Activated CD4-positive, alpha-beta T cell treated with anti-CD3 and anti-CD28 coated beads, Interleukin-2, amount 10 ng/mL, durations not matched to agents 24 days and 14 days (primary cell): Measurements from ENCODE around the gene FAM131A. TPM values are rescaled to one million over a fixed set of nuclear protein-coding genes. Genes with fewer than 3 reads are reported as not detected.

Experiments
- DNase-seq: peaks from one replicate; pipeline ENCODE4 v3.0.0; 2022
- H3K27ac Mint-ChIP-seq: one replicate; pipeline ENCODE4 v1.8.0; 2022; ENCODE audit warnings: mild to moderate bottlenecking, mixed read lengths
- H3K27me3 Mint-ChIP-seq: one replicate; pipeline ENCODE4 v1.8.0; 2022; ENCODE audit warnings: mixed read lengths
- H3K36me3 Mint-ChIP-seq: one replicate; pipeline ENCODE4 v1.8.0; 2022; ENCODE audit warnings: low read depth, mild to moderate bottlenecking, mixed read lengths
- H3K4me1 Mint-ChIP-seq: one replicate; pipeline ENCODE4 v1.8.0; 2021; ENCODE audit warnings: mixed read lengths
- H3K4me3 Mint-ChIP-seq: one replicate; pipeline ENCODE4 v1.8.0; 2022; ENCODE audit warnings: mild to moderate bottlenecking, moderate library complexity, mixed read lengths
- H3K9me3 Mint-ChIP-seq: one replicate; pipeline ENCODE4 v1.8.0; 2021; ENCODE audit warnings: mixed read lengths
- intact Hi-C: fragments of 100-400 bp; cut with micrococcal nuclease; formaldehyde crosslinking; loops from one replicate; pipeline ENCODE4 v1.15.1; 2023
- total RNA-seq: library from RNA; stranded (reverse); gene quantifications from 2 replicates; pipeline ENCODE4 v1.2.3, GENCODE V29; 2022

The FAM131A gene
- 8.6 and 8.7 TPM in 2 replicates for total RNA-seq

GRCh38 chr3:184337399-184337714, at the start of gene FAM131A:
Gene FAM131A, plus strand, starts transcription at chr3:184337600. Its CDS starts 31 bp downstream, at chr3:184337631.
- Mint-ChIP-seq H3K27ac (peak within 1 kb of the TSS; percentile 86), H3K27me3 (no peaks in the 10 kb centered on the region), H3K9me3 (no peaks in the 10 kb centered on the region), H3K4me3 (peak within 1 kb of the TSS; percentile 89), H3K4me1 (peaks cover 61% of the 10 kb centered on the region), H3K36me3 (peaks cover 33% of the 10 kb centered on the region)
- intact Hi-C loops, result no loop called here
- no peak for DNase-seq

GRCh38 chr3:184289426-184289938, 47.9 kb upstream of the FAM131A start:
- Mint-ChIP-seq H3K36me3 (no peaks in the 10 kb centered on the region), H3K27me3 (peaks cover 15% of the 10 kb centered on the region), H3K4me1 (peaks cover 5% of the 10 kb centered on the region), H3K9me3 (no peaks in the 10 kb centered on the region), H3K4me3 (no peak overlapping the region), H3K27ac (no peak overlapping the region)
- intact Hi-C loops, result loop anchor here (1.0 to 5.0 kb wide), 4 partner anchors 41 to 394 kb away; partner anchors contain the start of genes ALG3 and EEF1AKMT4
- DNase-seq, result peak; percentile 89

GRCh38 chr3:184290331-184290730, 47.1 kb upstream of the FAM131A start:
- peaks cover 19% of the 10 kb centered on the region for H3K27me3 Mint-ChIP-seq
- no peak overlapping the region for H3K4me3 Mint-ChIP-seq
- no peaks in the 10 kb centered on the region for H3K9me3 Mint-ChIP-seq
- H3K4me1 Mint-ChIP-seq, result peaks cover 5% of the 10 kb centered on the region
- intact Hi-C loops, result no loop called here
- H3K27ac Mint-ChIP-seq, result no peak overlapping the region
- no peak for DNase-seq
- no peaks in the 10 kb centered on the region for H3K36me3 Mint-ChIP-seq

- H3K9me3 Mint-ChIP-seq, result no peaks in the 10 kb centered on the region
- H3K36me3 Mint-ChIP-seq, result no peaks in the 10 kb centered on the region
- H3K27me3 Mint-ChIP-seq, result peaks cover 14% of the 10 kb centered on the region
- H3K4me1 Mint-ChIP-seq, result peaks cover 5% of the 10 kb centered on the region
- no peak overlapping the region for H3K4me3 Mint-ChIP-seq
- H3K27ac Mint-ChIP-seq, result no peak overlapping the region
- no peak for DNase-seq
- intact Hi-C loops, result no loop called here
Observed at GRCh38 chr3:184291044-184291737, 46.2 kb upstream of the FAM131A start.

GRCh38 chr3:184291738-184292445, 45.5 kb upstream of the FAM131A start:
- Mint-ChIP-seq H3K4me3 (no peak overlapping the region), H3K36me3 (no peaks in the 10 kb centered on the region), H3K4me1 (peaks cover 5% of the 10 kb centered on the region), H3K9me3 (no peaks in the 10 kb centered on the region), H3K27me3 (peaks cover 13% of the 10 kb centered on the region), H3K27ac (no peak overlapping the region)
- DNase-seq, result no peak
- intact Hi-C loops, result no loop called here

- DNase-seq, result no peak
- intact Hi-C loops, result no loop called here
- H3K27ac Mint-ChIP-seq, result no peak overlapping the region
- no peaks in the 10 kb centered on the region for H3K9me3 Mint-ChIP-seq
- peaks cover 14% of the 10 kb centered on the region for H3K36me3 Mint-ChIP-seq
- H3K4me3 Mint-ChIP-seq, result no peak overlapping the region
- peaks cover 18% of the 10 kb centered on the region for H3K4me1 Mint-ChIP-seq
- peaks cover 7% of the 10 kb centered on the region for H3K27me3 Mint-ChIP-seq
Observed at GRCh38 chr3:184295771-184296170, 41.6 kb upstream of the FAM131A start.

- peaks cover 7% of the 10 kb centered on the region for H3K27me3 Mint-ChIP-seq
- H3K27ac Mint-ChIP-seq, result no peak overlapping the region
- H3K4me1 Mint-ChIP-seq, result peaks cover 18% of the 10 kb centered on the region
- H3K9me3 Mint-ChIP-seq, result no peaks in the 10 kb centered on the region
- intact Hi-C loops, result no loop called here
- peak overlapping the region; percentile 99 for H3K4me3 Mint-ChIP-seq
- no peak for DNase-seq
- peaks cover 21% of the 10 kb centered on the region for H3K36me3 Mint-ChIP-seq
Observed at GRCh38 chr3:184296616-184297015, 40.8 kb upstream of the FAM131A start.

GRCh38 chr3:184298759-184299487, 38.5 kb upstream of the FAM131A start, which contains the start of gene PSMD2:
Gene PSMD2, plus strand, starts transcription at chr3:184299241. Its CDS starts 26 bp downstream, at chr3:184299267.
- Mint-ChIP-seq H3K4me1 (peaks cover 20% of the 10 kb centered on the region), H3K27me3 (peaks cover 6% of the 10 kb centered on the region), H3K27ac (peak within 1 kb of the TSS; percentile 90), H3K9me3 (no peaks in the 10 kb centered on the region), H3K36me3 (peaks cover 44% of the 10 kb centered on the region), H3K4me3 (peak within 1 kb of the TSS; percentile 99)
- intact Hi-C loops, result loop anchor here (1.0 to 2.0 kb wide), 7 partner anchors 15 to 282 kb away; partner anchors contain the start of genes ABCC5, ABCF3, AP2M1 and EEF1AKMT4
- peak; percentile 98 for DNase-seq

- Mint-ChIP-seq H3K4me1 (peaks cover 20% of the 10 kb centered on the region), H3K27ac (peak overlapping the region; percentile 90), H3K4me3 (peak overlapping the region; percentile 99), H3K9me3 (no peaks in the 10 kb centered on the region), H3K27me3 (peaks cover 3% of the 10 kb centered on the region), H3K36me3 (peaks cover 52% of the 10 kb centered on the region)
- no peak for DNase-seq
- intact Hi-C loops, result loop anchor here (1.0 to 2.0 kb wide), 7 partner anchors 15 to 282 kb away; partner anchors contain the start of genes ABCC5, ABCF3, AP2M1 and EEF1AKMT4
Observed at GRCh38 chr3:184299488-184300377, 37.7 kb upstream of the FAM131A start.

- H3K4me3 Mint-ChIP-seq, result peak overlapping the region; percentile 99
- no peak overlapping the region for H3K27ac Mint-ChIP-seq
- H3K36me3 Mint-ChIP-seq, result peaks cover 54% of the 10 kb centered on the region
- DNase-seq, result no peak
- H3K4me1 Mint-ChIP-seq, result peaks cover 20% of the 10 kb centered on the region
- no peaks in the 10 kb centered on the region for H3K9me3 Mint-ChIP-seq
- H3K27me3 Mint-ChIP-seq, result peaks cover 1% of the 10 kb centered on the region
- intact Hi-C loops, result no loop called here
Observed at GRCh38 chr3:184300378-184300720, 37.1 kb upstream of the FAM131A start.

GRCh38 chr3:184305577-184305976, 31.8 kb upstream of the FAM131A start:
- H3K36me3 Mint-ChIP-seq, result peaks cover 84% of the 10 kb centered on the region
- no peaks in the 10 kb centered on the region for H3K9me3 Mint-ChIP-seq
- H3K27me3 Mint-ChIP-seq, result no peaks in the 10 kb centered on the region
- H3K4me1 Mint-ChIP-seq, result peaks cover 6% of the 10 kb centered on the region
- no peak for DNase-seq
- H3K27ac Mint-ChIP-seq, result no peak overlapping the region
- no peak overlapping the region for H3K4me3 Mint-ChIP-seq
- intact Hi-C loops, result no loop called here

GRCh38 chr3:184306341-184306972, 30.9 kb upstream of the FAM131A start:
- Mint-ChIP-seq H3K4me3 (no peak overlapping the region), H3K4me1 (peaks cover 6% of the 10 kb centered on the region), H3K27me3 (no peaks in the 10 kb centered on the region), H3K9me3 (no peaks in the 10 kb centered on the region), H3K27ac (no peak overlapping the region), H3K36me3 (peaks cover 77% of the 10 kb centered on the region)
- DNase-seq, result no peak
- intact Hi-C loops, result no loop called here
